Smooth muscle cell (in vitro differentiated cells): ENCODE results near the gene JAM3. TPM values are rescaled to one million over a fixed set of nuclear protein-coding genes. Genes with fewer than 3 reads are reported as not detected.

Source experiments
- DNase-seq: peaks from one replicate; lab custom pipeline; 2025; ENCODE audit not compliant: unreplicated experiment; lab: John Stamatoyannopoulos, UW
- H2AFZ ChIP-seq: fragments of 200-600 bp; sonication (generic); 2 replicates; pipeline ENCODE4 v1.6.0; 2016; ENCODE audit warnings: antibody characterized with exemption, low read depth, mild to moderate bottlenecking
- H3F3A ChIP-seq: fragments of 200-600 bp; sonication (generic); 2 replicates; pipeline ENCODE4 v1.6.0; 2017; ENCODE audit warnings: antibody characterized with exemption, low read depth
- H3K27ac ChIP-seq: fragments of 200-600 bp; sonication (generic); 2 replicates; pipeline ENCODE4 v1.5.1; 2016; ENCODE audit warnings: low read depth, mild to moderate bottlenecking
- H3K27me3 ChIP-seq: fragments of 200-600 bp; sonication (generic); 2 replicates; pipeline ENCODE4 v1.6.1; 2016; ENCODE audit warnings: low read depth, mild to moderate bottlenecking
- H3K36me3 ChIP-seq: fragments of 200-600 bp; sonication (generic); 2 replicates; pipeline ENCODE4 v1.5.1; 2016; ENCODE audit warnings: low read depth
- H3K4me1 ChIP-seq: fragments of 200-600 bp; sonication (generic); 2 replicates; pipeline ENCODE4 v1.5.1; 2016; ENCODE audit warnings: low read depth
- H3K4me2 ChIP-seq: fragments of 200-600 bp; sonication (generic); 2 replicates; pipeline ENCODE4 v1.6.0; 2016; ENCODE audit warnings: mild to moderate bottlenecking
- H3K4me3 ChIP-seq: fragments of 200-600 bp; sonication (generic); 2 replicates; pipeline ENCODE4 v1.5.1; 2016; ENCODE audit warnings: mild to moderate bottlenecking
- H3K79me2 ChIP-seq: fragments of 200-600 bp; sonication (generic); 2 replicates; pipeline ENCODE4 v1.6.0; 2016; ENCODE audit warnings: low read depth, mild to moderate bottlenecking
- H3K9ac ChIP-seq: fragments of 200-600 bp; sonication (generic); 2 replicates; pipeline ENCODE4 v1.6.0; 2016; ENCODE audit warnings: low read depth
- H3K9me3 ChIP-seq: fragments of 200-600 bp; sonication (generic); replicated peaks from 2 replicates; pipeline ENCODE4 v1.5.1; 2016; ENCODE audit warnings: low read depth
- H4K20me1 ChIP-seq: fragments of 200-600 bp; sonication (generic); 2 replicates; pipeline ENCODE4 v1.6.0; 2016; ENCODE audit warnings: low read depth
- CTCF ChIP-seq: fragments of 200-600 bp; sonication (generic); IDR thresholded peaks from 2 replicates; pipeline ENCODE4 v1.5.1; 2017; ENCODE audit warnings: borderline replicate concordance, mild to moderate bottlenecking, antibody characterized with exemption; ENCODE audit not compliant: insufficient read depth, poor library complexity, severe bottlenecking
- WGBS: methylation state at CpG from one replicate; pipeline ENCODE4 v1.1.7; 2016; ENCODE audit warnings: low lambda C conversion rate; 5-methylcytosine and 5-hydroxymethylcytosine counted together
- polyA plus RNA-seq: library from polyadenylated mRNA; unstranded; fragments of >200 nt; fragmentation: Nextera tagmentation; extraction: Ambion mirVana; gene quantifications from 2 replicates; pipeline ENCODE4 v1.2.1, GENCODE V29; 2016
- total RNA-seq: library from RNA; depleted of rRNA; stranded (reverse); fragments of >200 nt; gene quantifications from 2 replicates; pipeline ENCODE4 v1.2.3, GENCODE V29; 2014

Gene JAM3
- total and polyA plus RNA-seq, 2 experiments from 2014 or later, result 75.5 to 82.9 TPM

- Histone ChIP-seq H3K4me1 (no peaks in the 10 kb centered on the region), H3K27ac (no peak overlapping the region), H3F3A (no peaks in the 10 kb centered on the region), H3K36me3 (peaks cover 4% of the 10 kb centered on the region), H3K4me3 (no peak overlapping the region), H3K4me2 (no peak overlapping the region), H3K9ac (no peak overlapping the region), H3K79me2 (no peaks in the 10 kb centered on the region), H3K27me3 (no peaks in the 10 kb centered on the region), H4K20me1 (no peaks in the 10 kb centered on the region), H3K9me3 (no peaks in the 10 kb centered on the region), H2AFZ (no peak overlapping the region)
- DNase-seq, result no peak
- 98% methylated on average over 6 of the region's 6 CpGs for WGBS
- TF ChIP-seq CTCF, result no peak
Measured at GRCh38 chr11:134170177-134170918, 101.5 kb downstream of the JAM3 start.

GRCh38 chr11:134170919-134171281, 102.0 kb downstream of the JAM3 start:
- H3K79me2 ChIP-seq, result no peaks in the 10 kb centered on the region
- no peak for DNase-seq
- H3K4me3 ChIP-seq, result no peak overlapping the region
- TF ChIP-seq CTCF, result no peak
- H2AFZ ChIP-seq, result no peak overlapping the region
- H3K4me2 ChIP-seq, result no peak overlapping the region
- H3K9ac ChIP-seq, result no peak overlapping the region
- H3K27ac ChIP-seq, result no peak overlapping the region
- no peaks in the 10 kb centered on the region for H3F3A ChIP-seq
- WGBS, result 95% methylated on average over 5 of the region's 5 CpGs
- peaks cover 5% of the 10 kb centered on the region for H3K36me3 ChIP-seq
- no peaks in the 10 kb centered on the region for H3K4me1 ChIP-seq
- no peaks in the 10 kb centered on the region for H3K9me3 ChIP-seq
- no peaks in the 10 kb centered on the region for H3K27me3 ChIP-seq
- H4K20me1 ChIP-seq, result no peaks in the 10 kb centered on the region

- Histone ChIP-seq H3K27ac (no peak overlapping the region), H3K4me1 (no peaks in the 10 kb centered on the region), H3F3A (no peaks in the 10 kb centered on the region), H3K27me3 (no peaks in the 10 kb centered on the region), H3K79me2 (no peaks in the 10 kb centered on the region), H3K9ac (no peak overlapping the region), H3K4me2 (no peak overlapping the region), H3K4me3 (no peak overlapping the region), H2AFZ (no peak overlapping the region), H4K20me1 (no peaks in the 10 kb centered on the region), H3K9me3 (no peaks in the 10 kb centered on the region), H3K36me3 (peaks cover 12% of the 10 kb centered on the region)
- TF ChIP-seq CTCF, result no peak
- DNase-seq, result no peak
- WGBS, result 97% methylated on average over 10 of the region's 10 CpGs
Measured at GRCh38 chr11:134171951-134172350, 103.1 kb downstream of the JAM3 start.

- TF ChIP-seq CTCF, result no peak
- WGBS, result 100% methylated on average over 5 of the region's 5 CpGs
- H3K79me2 ChIP-seq, result no peaks in the 10 kb centered on the region
Measured at GRCh38 chr11:134173296-134173695, 104.4 kb downstream of the JAM3 start.

More at GRCh38 chr11:134173296-134173695, 104.4 kb downstream of the JAM3 start:
- H3K4me3 ChIP-seq, result no peak overlapping the region
- H3K4me2 ChIP-seq, result no peak overlapping the region
- no peak for DNase-seq
- H2AFZ ChIP-seq, result no peak overlapping the region
- no peaks in the 10 kb centered on the region for H3K27me3 ChIP-seq
- no peaks in the 10 kb centered on the region for H3F3A ChIP-seq
- H3K36me3 ChIP-seq, result peaks cover 25% of the 10 kb centered on the region
- no peaks in the 10 kb centered on the region for H3K4me1 ChIP-seq
- H3K9me3 ChIP-seq, result no peaks in the 10 kb centered on the region
- H3K27ac ChIP-seq, result no peak overlapping the region
- H4K20me1 ChIP-seq, result no peaks in the 10 kb centered on the region
- no peak overlapping the region for H3K9ac ChIP-seq
